Stimulated activated CD8-positive, alpha-beta memory T cell treated with anti-CD3 and anti-CD28 coated beads, Interleukin-4, amount 100 ng/mL, for 48 hours (primary cell): ENCODE data around the gene DRICH1.
A peak's percentile ranks its signal among the peaks of the same experiment; 100 is the strongest.
"Not testable (repeated sequence)": the region's sequence is repeated elsewhere in the genome, so short reads cannot be mapped to it uniquely, and the experiment has no call there.

Experiments used
- DNase-seq: peaks from one replicate; pipeline ENCODE4 v3.0.0-alpha.2; 2020

DRICH1 gene

DNA sequence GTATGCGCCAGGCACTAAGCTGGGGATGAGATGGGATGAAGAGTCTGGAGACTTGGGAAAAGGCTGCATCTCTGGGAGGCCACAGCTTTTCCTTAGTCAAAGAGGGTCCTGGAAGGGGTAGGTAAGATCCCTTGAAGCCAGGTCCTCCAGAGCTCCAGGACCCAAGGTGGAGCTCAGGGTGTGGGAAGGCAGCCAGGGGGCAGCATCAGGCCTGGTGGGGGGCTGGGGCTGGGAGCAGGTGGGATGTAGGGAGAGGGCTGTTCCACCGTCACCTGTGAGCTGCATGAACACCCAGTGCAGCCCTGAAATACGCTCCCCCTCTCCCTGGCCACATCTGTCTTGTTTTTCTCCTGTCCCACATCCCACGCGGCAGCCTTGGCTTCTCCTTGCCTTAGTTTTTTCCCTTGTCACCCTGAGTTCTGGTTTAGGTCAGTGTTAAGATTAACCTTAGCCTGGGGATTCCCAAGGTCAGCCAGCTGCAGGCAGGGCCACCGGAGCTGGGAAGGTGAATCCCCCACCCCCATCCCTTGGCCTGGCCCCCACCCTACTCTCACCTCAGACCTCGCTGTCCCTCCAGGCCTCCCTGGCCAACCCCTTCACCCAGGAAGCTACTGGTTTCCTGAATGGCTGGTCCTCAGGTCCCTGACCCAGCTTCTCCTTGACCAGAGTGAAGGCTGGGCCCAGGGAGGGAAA, 34.4 kb downstream of the DRICH1 start:
- DNase-seq = not testable (repeated sequence)

DNA sequence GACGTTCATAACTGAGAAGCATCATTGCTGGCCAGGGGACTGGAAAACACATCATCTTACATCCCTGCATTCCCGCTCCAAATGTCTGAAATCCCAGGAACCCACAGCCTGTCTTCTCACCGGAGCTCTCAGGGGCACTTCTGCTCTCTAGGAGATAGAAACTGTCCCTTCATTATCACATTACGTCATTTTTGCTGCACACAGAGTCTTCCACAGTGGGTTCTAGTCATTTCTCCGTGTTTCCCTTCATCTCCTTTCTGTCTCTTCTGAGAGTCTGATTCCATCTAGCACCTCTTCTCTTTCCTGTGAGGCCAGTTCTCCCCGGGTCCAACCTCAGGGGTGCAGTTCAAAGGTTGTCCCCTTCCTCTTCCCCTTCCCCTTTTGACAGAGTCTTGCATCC, 36.2 kb downstream of the DRICH1 start:
- DNase-seq = not testable (repeated sequence)

DNA sequence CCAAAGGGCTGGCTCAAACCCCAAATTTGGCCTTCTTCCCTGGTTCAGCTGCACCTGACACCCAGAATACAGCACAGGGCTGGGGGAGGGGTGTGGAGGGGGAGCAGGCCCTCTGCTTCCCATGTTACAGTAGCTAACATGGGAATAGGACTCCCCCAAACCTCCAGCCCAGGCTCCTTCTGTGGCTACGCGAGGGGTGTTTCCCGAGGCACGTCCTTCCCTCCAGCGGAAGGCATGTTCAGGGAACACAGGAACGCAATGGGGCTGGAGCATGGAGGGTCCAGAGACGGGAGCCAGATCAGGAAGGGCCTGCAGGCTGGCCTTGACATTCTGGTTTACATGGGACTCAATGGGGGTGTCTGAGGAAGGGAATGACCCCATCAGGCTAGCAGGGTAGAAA, 40.3 kb downstream of the DRICH1 start:
- no peak for DNase-seq

DNA sequence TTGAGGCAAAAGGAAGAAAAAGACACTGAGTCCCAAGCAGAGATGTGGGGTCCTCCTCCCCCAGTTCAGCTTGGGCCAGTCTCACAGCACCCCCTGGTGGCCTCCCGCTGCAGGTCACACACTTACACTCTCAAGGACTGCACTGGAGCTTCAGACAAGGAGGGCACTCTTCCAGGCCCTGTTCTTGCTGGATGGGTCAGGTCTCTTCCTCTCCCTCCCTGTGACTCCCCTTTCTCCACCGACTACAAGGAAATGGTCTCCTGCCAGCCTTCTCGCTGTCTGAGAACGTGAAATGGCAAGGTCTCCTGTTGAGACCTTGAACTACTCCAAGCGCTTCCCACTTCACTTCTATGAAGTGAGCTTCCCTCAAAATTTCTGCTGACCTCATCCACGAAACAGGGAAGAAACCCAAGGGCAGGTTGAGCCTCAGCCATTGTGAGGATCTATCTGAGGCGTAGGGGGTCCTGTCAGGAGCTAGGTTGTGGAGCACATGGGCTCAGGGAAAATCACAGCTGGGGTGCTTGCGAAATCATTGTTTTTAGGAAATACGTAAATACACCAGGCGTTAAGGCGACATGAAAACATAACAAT, 40.8 kb downstream of the DRICH1 start:
- DNase-seq = peak; percentile 83

DNA sequence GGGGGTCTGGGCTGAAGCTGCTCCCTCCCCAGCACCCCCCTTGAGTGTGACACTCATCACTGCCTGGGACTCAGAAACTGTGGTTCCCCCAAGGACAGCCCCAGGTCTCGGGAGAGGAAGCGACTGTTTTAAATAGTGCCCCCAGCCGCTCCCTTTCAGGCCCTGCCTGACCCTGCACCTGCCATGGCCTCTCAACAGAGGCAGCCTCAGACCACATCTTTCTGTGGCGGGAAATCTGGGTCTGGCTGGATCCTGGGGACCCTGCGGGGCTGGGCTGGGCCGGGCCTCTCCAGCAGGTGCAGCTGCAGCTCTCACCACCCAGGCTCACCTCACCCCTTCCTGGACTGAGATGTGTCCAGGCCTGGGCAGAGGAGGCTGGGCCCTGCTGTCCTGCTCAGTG, 48.3 kb downstream of the DRICH1 start:
- no peak for DNase-seq

DNA sequence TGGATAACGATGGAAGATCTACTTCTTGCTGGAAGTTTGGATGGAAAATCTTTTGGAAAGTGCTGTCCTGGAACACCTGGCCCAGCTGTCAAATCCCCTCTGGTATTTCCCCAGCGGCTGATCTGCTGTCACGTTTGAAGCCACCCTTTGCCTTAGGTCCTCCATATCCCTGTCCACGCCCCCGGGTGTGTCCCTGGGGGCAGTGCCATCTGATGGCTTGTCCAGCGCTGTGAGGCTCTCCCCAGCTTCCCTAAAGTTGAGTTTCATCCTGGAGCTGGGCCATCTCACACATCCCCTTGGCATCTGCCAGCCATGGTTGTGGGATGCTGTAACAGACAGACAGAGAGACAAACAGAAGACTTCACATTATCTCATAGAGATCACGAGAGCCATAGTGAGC, 49.0 kb downstream of the DRICH1 start:
- DNase-seq = no peak

DNA sequence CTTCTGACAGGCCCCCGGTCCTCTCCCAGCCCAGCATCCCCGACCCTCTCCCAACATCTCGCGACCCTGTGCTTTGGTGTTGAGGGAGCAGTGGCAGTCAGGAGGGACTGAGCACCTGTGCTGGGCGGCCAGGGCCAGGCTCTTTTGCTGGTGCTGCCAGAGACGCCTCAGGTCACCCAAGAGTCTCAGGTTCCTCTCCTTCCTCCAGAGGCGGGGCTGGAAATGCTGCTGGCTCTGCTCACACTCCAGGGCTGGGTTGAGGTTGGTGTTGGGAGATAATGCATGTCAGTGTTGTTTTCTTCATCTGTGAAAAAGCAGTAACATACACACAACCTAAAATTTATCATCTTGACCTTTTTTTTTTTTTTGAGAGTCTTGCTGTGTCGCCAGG, 50.9 kb downstream of the DRICH1 start:
- no peak for DNase-seq

DNA sequence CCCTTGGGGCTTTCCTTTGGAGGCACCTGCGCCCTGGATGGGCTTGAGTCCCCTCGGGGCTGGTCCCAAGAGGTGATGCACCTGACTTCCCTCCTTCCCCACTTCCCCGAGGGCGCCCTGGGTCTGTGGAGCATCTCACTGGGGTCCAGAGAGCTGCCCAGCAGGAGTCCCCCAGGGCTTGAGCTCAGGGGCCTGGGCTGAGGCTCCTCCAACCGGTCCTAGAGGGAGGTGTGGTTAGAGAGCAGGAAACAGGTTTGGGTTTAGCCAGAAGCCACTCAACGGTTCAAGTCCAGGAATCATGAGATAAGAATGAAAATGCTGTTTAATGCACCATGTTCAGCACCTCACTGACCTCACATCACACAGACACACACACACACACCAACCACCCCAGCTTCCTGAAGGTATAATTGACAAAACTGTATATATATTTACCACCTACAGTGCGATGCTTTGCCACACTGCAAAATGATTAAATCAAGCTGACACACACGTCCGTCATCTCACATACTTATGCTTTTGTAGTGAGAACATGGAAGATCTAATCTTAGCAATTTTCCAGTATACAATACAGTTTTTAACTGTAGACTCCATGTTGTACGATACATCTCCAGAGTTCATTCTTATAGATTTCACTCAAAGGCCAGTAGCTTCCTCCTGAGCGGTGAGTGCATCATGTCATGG, 51.4 kb downstream of the DRICH1 start:
- no peak for DNase-seq

DNA sequence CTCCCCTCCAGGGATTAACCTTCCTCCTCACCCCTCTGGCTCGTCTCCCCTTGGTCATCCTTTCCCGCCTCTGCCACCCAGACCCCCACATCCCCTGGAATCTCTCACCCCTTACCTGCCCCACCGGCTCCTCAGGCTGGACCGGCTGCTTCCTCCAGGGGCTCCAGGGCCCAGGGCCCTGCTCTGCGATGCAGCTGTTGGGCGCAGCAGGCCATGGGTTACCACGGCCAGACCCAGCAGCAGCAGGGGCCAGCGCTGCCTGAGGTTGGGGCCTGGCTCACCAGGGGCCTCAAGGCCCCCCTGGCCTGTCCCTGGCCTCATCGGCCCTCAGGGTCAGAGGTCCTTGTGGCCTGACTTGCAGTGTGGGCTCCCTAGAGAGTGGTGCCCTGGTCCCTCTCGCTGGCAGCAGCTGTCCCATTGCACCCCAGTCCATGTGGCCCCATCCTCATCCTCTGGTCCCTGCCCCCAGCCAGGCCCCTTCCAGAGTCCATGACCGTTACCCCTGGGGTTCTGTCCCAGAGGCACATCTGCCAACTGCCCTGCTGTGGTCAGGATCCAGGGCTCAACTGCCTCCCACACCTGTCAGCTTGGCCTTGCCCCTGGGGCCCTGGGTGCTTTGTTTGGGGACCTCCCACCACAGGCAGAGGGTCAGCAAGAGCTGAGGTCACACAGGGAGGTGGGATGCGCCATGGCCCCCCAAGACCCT, 52.1 kb downstream of the DRICH1 start, which contains the start of gene IGLL1:
IGLL1 (minus strand) TSS at position 421 of the 706 bp plus-strand sequence; CDS start at position 321, 100 bp downstream.
- DNase-seq = no peak

DNA sequence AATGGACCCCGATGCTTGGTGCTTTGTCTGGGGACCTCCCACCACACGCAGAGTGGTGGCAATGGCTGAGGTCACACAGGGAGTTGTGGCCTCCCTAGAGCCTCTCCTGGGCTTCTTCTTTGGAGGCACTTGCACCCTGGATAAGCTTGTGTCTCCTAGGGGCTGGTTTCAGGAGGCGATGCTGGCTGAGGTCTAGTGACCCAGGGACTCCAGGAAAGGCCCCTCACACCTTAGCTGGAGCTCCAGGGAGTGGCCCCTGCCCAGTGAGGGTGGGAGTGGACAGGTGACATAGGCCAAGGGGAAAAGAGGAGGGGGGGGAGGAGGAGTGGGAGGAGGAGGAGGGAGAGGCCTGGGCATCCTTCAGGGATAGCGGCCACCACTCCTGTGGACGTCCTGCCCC, 52.8 kb downstream of the DRICH1 start:
- DNase-seq = no peak

DNA sequence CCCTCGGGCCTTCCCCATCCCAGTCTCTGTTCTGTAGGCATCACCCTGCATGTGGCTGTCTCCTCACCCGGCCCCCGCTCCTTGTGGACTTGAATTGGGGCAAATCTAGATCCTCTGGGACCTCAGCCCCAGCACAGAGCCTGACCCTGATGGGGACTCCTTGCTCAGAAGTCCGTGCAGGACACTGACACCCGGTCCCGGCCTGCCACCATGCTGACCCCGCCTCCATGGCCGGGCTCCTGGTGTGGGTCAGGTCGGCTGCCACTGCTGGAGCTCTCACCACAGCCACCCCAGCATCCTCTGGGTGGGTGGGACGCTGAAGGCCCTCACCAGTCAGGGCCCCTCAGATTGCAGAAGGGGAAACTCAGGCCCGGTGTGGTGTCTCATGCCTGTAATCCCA, 53.8 kb downstream of the DRICH1 start:
- DNase-seq = no peak

DNA sequence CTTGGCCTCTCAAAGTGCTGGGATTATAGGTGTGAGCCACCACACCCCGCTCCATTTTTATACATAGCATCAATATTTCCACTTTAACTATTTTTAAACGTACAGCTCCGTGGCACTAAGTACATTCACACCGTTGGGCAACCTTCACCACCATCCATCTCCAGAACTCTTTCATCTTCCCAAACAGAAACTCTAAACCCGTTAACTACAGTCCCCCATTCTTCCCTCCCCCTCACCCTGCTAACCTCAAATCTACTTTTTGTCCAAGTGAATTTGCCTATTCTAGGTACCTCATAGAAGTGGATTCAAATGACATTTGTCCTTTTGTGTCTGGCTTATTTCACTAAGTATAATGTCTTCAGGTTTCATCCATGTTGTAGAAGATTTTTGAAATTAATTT, 55.4 kb downstream of the DRICH1 start:
- DNase-seq = no peak

DNA sequence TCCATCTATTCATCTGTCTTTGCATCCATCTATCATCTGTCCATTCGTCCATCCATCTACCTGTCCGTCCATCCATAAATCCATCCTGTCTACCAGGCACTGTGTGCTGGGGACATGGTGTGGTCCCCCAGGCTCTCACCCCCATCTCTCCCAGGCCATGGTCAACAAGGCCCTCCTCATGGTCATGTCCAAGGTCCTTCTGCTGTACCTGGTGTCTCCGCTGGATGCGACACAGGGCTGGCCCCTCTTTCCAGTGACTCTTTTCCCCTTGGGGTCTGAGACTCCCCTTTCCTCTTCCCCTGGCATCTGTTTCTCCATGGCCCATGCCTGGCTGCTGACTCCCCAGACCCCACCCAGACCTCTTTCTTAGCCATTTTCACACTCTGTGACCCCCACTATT, 56.5 kb downstream of the DRICH1 start:
- no peak for DNase-seq

DNA sequence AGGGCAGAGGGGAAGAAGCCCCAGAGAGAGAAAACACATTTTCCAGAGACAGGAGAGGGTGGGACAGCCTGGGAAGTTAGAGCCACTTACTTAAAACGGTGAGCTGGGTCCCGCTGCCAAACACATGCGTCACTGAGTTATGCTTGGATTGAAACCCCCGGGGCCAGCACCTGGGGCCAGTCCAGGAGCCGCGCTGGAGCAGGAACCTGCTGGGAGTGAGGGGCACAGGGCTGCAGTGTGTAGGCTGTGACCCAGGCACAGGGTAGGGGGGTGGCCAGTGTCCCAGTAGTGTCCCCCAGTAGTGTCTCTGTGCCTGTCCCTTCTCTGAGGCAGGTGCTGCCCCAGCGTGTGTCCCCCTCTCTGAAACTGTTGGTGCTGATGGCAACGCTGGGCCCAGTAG, 57.2 kb downstream of the DRICH1 start:
- no peak for DNase-seq

DNA sequence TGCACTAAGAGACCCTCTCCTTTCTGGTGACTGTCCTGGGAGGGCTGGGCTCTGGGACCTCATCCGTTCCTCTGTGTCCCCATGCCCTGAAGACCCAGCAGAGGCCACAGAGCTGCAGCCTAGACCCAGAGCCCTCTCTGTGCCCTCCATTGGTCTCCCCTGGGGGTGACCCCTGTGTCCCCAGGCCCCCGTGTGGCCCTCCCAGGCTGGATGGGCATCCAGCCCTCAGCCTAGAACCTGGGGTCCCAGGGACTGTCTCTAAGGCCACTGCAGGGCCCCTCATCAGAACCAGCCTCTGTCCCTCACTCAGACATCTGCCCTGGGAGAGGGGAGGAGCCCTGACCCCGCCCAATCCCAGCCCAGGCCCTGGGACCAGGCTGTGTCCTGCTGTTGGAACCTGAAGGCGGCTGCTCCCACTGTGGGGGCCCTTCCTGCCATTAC, 57.7 kb downstream of the DRICH1 start:
- no peak for DNase-seq

DNA sequence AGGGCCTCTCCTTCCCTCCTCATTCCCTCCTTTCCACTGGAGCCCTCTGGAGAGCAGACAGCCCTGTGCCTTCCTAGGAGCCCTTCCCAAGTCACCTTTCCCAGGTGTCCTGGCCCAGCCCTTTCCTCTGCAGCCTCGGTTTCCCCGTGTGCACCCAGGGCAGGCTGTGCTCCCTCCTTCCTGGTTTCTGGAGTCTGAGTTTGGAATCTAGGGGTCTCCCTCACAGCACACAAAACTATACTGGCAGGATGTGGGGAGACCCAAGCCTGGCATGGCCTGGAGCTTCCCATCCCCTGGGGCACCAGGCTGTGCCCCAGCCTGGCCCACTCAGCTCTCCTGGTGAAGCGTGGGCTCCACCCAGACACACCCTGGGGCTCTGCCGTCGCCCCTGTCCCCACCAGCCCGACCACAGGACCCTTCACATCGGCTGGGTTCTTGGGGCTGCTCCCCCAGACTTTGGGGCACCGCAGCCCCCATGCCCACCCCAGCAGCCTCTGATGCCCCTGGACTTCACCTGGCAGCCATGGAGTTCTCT, 58.4 kb downstream of the DRICH1 start:
- not testable (repeated sequence) for DNase-seq

DNA sequence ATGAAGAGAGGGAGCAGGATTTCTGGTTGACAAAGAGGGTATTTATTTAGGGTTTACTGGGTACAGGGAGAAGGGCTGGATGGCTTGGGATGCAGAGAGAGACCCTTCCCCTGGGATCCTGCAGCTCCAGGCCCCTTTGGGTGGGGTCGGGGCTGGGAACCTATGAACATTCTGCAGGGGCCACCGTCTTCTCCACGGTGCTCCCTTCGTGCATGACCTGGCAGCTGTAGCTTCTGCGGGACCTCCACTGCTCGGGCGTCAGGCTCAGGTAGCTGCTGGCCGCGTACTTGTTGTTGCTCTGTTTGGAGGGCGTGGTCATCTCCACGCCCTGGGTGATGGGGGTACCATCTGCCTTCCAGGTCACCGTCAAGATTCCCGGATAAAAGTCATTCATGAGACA, 59.0 kb downstream of the DRICH1 start:
- DNase-seq = not testable (repeated sequence)

DNA sequence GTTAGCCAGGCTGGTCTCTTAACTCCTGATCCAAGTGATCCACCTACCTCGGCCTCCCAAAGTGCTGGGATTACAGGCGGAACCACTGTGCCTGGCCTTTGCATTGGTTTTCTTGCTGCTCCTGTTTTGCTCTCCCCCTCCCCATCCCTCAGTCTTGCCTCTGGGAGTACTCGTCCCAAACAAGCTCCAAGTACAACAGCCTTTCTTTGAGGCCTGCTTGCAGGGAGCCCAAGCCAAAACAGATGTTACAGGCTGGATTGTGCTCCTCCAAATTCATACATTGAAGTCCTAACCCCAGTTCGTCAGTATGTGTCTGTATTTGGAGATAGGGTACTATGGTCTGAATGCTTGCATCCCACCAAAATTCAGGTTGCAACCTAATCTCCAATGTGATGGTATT, 60.6 kb downstream of the DRICH1 start:
- DNase-seq = no peak

DNA sequence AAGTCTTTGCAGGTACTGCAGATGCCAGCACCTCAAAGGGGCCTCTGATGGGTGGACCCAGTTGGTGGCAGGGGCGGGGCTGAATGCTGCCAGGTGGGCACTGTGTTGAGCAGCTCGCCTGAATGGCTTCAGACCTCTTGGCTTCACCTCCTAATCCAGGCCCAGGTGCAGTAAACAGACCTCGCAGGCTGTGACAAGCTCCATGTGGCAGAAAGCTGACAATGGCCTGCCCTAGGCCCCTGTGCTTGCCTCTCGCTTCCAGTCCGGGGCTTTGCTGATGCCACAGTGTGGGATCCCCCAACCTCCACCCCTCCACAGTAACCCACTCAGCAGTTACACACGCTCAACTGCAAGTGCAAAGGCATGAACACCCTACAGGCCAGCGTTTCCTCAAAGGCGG, 61.4 kb downstream of the DRICH1 start:
- DNase-seq = no peak

DNA sequence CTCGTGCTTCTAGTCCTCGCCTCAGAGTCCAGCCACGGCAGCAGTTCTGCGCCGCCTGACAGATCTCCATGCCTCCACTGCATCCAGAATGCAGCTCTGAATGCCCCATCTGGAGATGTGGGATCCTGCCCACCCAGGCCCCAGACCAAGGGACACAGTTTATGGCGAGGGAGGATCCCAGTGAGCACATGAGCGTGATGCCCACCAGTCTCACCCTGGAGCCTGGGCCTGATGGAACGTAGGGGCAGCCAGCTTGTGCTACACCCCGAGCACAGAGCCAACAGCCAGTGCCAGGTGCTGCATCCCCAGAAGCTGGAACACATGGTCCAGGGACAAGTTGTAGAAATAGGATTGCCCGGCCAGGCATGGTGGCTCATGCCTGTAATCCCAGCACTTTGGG, 62.4 kb downstream of the DRICH1 start:
- no peak for DNase-seq

DNA sequence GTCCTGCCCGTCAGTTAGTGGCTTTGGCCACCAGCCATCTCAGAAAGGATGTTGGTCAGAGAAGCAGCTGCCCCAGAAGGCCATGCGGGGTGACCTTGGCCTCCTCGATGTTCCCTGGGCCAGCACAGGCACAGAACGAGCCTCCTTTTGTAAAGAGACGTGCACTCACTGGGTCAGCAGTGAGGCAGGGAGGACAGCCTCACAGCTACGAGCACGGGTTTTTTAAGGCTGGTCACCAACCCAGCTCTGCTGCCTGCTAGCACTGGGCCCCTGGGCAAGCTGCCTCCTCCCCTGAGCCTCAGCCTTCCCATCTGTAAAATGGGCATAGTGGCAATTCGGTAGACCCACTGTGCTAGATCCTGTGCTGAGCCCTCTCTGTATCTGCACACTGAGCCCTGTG, 62.8 kb downstream of the DRICH1 start:
- no peak for DNase-seq

DNA sequence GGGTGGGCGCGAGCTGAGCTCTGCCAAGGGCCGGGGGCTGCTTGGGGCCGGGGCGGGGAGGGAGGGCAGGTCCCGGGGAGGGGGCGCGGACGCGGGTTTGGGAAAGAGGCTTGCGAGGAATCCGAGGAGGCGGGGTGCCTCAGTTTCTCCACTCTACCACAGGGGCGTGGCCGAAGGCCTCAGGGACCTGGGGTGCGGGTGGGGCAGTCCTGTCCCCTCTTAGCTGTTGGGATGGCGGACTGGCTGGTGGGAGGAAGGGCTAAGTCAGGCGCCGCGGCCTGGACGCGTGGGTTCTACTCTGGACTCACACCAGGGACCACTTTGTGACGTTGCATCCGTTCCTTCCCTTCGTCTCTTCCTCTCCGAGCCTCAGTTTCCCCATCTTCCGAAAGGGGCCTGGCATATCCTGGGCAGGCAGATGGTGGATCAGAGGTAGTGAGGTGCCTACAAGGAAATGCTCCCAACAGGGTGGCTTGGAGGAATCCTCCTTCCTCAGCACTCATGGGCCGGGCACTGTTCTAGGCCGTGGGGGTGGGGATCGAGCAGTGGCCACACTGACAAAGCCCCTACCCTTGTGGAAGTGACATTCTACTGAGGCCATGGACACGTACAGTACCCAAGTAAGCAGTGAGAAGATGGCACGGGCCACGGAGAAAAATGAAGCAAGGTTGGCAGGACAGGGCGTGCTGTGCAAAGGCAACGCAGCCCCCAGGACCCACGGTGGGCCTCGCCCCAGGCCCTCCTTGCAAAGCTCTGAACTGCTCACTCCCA, 65.2 kb downstream of the DRICH1 start:
- no peak for DNase-seq
